Measurements from ENCODE around the gene SPINK5.

Gene SPINK5

DNA sequence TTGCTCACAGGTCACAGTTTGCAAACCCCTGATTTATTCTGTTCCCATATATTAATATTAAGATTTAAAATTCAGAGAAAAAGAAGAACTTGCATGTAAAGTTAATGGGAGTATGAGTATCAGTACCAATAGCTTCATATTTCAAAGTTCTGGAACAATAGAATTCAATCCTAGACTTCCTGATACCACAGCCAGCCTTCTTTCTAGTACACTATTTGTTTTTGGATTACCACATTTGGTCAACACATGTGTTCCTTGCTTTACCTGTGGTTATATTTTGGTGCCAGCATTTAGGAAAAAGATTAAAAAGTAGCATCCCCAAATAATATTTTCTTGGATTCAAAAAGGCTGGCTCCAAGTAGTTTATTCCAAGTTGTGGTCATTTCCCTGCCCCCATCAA, 49.5 kb downstream of the SPINK5 start:
- no peaks in the 10 kb centered on the region for H3K36me3 ChIP-seq (ENCODE audit: control insufficient read depth, insufficient read depth, low read length)
- no peaks in the 10 kb centered on the region for H3K4me1 ChIP-seq (ENCODE audit: control insufficient read depth, insufficient read depth, low read length)
- no peak overlapping the region for H3K9ac ChIP-seq (ENCODE audit: low read length)
- no peaks in the 10 kb centered on the region for H3K9me3 ChIP-seq (ENCODE audit: control insufficient read depth, low read length)
- no peak overlapping the region for H3K4me3 ChIP-seq (ENCODE audit: low read length)
- H3K27me3 ChIP-seq (ENCODE audit: control insufficient read depth, insufficient read depth, low read length), result no peaks in the 10 kb centered on the region

DNA sequence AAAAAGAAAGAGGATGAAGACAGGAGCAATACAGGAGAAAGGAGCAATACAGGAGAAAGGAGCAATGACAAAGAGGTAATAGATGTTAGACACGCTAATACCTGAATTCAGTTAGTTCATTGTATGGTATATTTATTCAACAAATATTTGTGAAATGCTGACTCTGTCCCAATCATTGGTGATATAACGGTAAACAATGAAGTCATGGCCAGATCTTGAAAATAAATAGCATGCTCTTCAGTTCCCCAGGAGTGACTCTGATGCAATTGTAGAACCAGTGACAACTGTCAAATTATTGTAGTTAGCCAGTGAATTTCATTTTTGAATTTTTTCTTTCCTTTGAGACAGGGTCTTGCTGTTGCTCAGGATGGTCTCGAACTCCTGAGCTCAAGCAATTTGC, 56.5 kb downstream of the SPINK5 start:
- no peaks in the 10 kb centered on the region for H3K9me3 ChIP-seq (ENCODE audit: control insufficient read depth, low read length)
- H3K4me1 ChIP-seq (ENCODE audit: control insufficient read depth, insufficient read depth, low read length), result no peaks in the 10 kb centered on the region
- no peak overlapping the region for H3K9ac ChIP-seq (ENCODE audit: low read length)
- no peaks in the 10 kb centered on the region for H3K36me3 ChIP-seq (ENCODE audit: control insufficient read depth, insufficient read depth, low read length)
- no peak overlapping the region for H3K4me3 ChIP-seq (ENCODE audit: low read length)
- no peaks in the 10 kb centered on the region for H3K27me3 ChIP-seq (ENCODE audit: control insufficient read depth, insufficient read depth, low read length)

DNA sequence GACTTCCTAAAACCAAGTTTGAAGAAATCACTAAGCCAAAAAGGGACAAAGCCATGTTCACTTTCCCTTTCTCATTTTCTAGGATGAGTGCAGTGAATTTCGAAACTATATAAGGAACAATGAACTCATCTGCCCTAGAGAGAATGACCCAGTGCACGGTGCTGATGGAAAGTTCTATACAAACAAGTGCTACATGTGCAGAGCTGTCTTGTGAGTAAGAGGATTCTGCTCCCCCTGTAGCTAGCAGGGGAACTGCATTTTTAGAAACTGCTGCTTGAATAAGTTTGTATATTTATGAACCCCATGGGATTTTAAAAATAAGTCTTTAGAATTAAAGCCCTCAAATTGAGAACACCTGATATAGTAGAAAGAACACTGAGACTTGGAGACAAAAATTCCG, 61.9 kb downstream of the SPINK5 start:
- Histone ChIP-seq H3K4me1 (ENCODE audit: control insufficient read depth, insufficient read depth, low read length) (no peaks in the 10 kb centered on the region), H3K27me3 (ENCODE audit: control insufficient read depth, insufficient read depth, low read length) (no peaks in the 10 kb centered on the region), H3K9ac (ENCODE audit: low read length) (no peak overlapping the region), H3K9me3 (ENCODE audit: control insufficient read depth, low read length) (no peaks in the 10 kb centered on the region), H3K4me3 (ENCODE audit: low read length) (no peak overlapping the region), H3K36me3 (ENCODE audit: control insufficient read depth, insufficient read depth, low read length) (no peaks in the 10 kb centered on the region)

DNA sequence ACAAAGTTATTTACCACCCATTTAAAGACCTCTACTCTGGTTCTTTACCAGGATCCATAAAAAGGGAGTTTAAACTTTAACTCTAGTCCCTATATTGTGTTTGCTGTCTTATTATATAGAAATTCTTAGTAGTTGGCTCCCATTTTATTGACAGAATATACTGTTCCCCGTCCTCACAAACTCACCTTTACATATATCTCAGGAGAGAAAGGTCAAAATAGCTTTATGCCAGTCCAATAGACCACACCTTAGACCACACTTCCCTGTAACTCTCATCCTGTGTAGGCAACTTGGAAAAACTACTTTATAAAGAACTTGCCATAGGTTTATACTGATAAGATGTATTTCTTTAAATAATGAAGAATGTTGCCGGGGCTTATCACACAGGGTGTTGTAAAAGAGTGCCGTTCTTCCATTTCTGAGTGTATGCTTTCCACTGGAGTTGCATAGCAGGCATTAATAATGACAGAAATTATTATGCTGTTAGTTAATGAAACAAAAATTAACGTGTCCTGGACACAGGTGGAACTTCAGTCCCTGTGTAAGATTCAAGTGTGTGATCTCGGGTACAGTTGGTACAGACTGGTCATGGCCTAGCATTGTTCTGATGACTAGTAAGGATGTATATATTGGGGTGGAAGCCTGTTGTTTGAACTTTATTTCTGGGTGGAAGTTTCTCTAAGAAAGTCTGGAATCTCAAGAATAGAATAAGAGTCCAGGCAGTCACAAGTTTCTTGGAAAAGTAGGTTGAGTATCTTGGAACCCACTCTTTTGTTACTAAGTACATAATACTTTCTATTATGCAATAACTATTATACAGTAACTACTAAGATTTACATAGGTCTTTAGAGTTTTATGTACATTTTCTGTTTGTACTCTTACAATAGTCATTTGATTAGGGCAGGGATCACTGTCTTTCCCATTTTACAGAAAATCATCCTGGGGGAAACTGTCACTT, 71.6 kb downstream of the SPINK5 start:
- Histone ChIP-seq H3K4me1 (ENCODE audit: control insufficient read depth, insufficient read depth, low read length) (peaks cover 13% of the 10 kb centered on the region), H3K4me3 (ENCODE audit: low read length) (no peak overlapping the region)

DNA sequence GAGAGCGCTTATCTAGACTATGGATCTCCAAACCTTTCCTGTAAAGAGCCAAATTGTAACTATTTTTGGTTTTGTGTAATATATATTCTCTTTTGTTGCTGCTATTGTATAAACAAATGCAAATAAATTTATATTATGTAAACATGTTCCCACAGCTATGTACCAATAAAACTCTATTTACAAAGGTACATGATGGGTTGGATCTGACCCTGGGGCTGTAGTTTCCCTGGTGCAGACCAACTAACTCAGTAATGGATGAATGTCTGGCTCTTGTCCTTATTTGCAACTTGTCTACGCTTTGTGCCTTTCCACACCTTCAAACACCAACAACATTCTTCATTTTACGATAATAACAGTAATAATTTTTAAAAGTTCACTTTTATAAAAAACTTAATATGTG, 77.1 kb downstream of the SPINK5 start:
- Histone ChIP-seq H3K4me1 (ENCODE audit: control insufficient read depth, insufficient read depth, low read length) (peaks cover 11% of the 10 kb centered on the region), H3K4me3 (ENCODE audit: low read length) (no peak overlapping the region), H3K9me3 (ENCODE audit: control insufficient read depth, low read length) (no peaks in the 10 kb centered on the region), H3K36me3 (ENCODE audit: control insufficient read depth, insufficient read depth, low read length) (no peaks in the 10 kb centered on the region), H3K9ac (ENCODE audit: low read length) (no peak overlapping the region), H3K27me3 (ENCODE audit: control insufficient read depth, insufficient read depth, low read length) (no peaks in the 10 kb centered on the region)

More for the DNA sequence above, 71.6 kb downstream of the SPINK5 start:
- no peak overlapping the region for H3K9ac ChIP-seq (ENCODE audit: low read length)
- H3K9me3 ChIP-seq (ENCODE audit: control insufficient read depth, low read length), result no peaks in the 10 kb centered on the region
- no peaks in the 10 kb centered on the region for H3K27me3 ChIP-seq (ENCODE audit: control insufficient read depth, insufficient read depth, low read length)
- H3K36me3 ChIP-seq (ENCODE audit: control insufficient read depth, insufficient read depth, low read length), result no peaks in the 10 kb centered on the region

DNA sequence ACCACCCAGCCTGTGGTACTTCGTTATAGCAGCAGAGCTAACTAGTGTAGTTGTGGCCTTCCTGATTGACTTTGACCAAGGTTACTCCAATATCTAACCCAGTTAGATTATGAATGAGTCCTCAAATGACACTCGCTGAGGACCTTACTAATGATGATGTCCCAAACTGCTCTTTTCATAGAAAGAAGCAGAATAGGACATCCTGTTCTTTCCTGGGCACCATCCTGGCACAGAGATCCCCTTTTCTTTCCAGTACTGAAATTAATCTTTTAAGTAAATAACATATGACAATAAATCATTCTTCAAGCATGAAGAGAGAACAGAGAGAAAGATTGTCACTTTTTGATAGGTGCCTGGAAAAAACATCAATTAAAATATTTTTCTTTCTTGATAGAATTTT, 77.9 kb downstream of the SPINK5 start:
- H3K4me3 ChIP-seq (ENCODE audit: low read length), result no peak overlapping the region
- no peaks in the 10 kb centered on the region for H3K27me3 ChIP-seq (ENCODE audit: control insufficient read depth, insufficient read depth, low read length)
- H3K9ac ChIP-seq (ENCODE audit: low read length), result no peak overlapping the region
- no peaks in the 10 kb centered on the region for H3K9me3 ChIP-seq (ENCODE audit: control insufficient read depth, low read length)
- H3K36me3 ChIP-seq (ENCODE audit: control insufficient read depth, insufficient read depth, low read length), result no peaks in the 10 kb centered on the region
- H3K4me1 ChIP-seq (ENCODE audit: control insufficient read depth, insufficient read depth, low read length), result peaks cover 18% of the 10 kb centered on the region

DNA sequence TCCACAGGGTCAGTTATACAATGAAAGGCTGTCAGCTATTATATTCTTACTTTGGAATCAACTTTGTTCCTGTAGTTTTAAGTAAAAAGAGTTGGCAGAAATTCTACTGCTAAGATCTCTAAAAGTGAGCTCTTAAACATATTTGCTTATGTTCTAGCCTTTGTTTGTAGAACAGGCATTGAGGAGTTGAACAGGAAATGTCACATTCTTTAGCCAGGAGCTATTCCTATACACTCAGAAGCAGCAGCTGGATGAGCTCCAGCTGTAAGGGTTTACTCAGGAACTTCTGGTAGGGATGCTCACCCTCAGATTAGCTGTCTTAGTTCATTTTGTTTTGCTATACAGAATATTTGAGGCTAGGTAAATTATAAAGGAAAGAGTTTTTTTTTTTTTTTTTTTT, 82.1 kb downstream of the SPINK5 start:
- no peak overlapping the region for H3K9ac ChIP-seq (ENCODE audit: low read length)
- H3K9me3 ChIP-seq (ENCODE audit: control insufficient read depth, low read length), result no peaks in the 10 kb centered on the region
- H3K36me3 ChIP-seq (ENCODE audit: control insufficient read depth, insufficient read depth, low read length), result no peaks in the 10 kb centered on the region
- no peak overlapping the region for H3K4me3 ChIP-seq (ENCODE audit: low read length)
- H3K27me3 ChIP-seq (ENCODE audit: control insufficient read depth, insufficient read depth, low read length), result no peaks in the 10 kb centered on the region
- H3K4me1 ChIP-seq (ENCODE audit: control insufficient read depth, insufficient read depth, low read length), result peaks cover 33% of the 10 kb centered on the region

DNA sequence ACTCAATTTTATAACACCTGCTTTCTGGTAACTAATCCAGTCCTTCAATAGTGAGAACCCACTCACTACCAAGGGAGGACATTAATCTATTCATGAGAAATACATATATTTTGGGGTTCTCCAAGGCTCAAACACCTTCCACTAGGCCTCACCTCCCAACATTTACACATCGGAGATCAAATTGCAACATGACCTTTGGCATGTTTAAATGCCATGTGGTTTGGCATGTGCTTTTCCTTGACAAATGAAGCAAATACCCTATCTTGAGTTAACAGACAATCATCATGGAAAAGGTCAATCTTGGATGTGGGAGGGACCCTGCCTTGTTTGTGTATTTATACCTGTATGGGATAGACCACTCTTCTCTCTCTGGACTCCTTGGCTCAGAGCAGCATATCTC, 82.7 kb downstream of the SPINK5 start:
- H3K9me3 ChIP-seq (ENCODE audit: control insufficient read depth, low read length), result no peaks in the 10 kb centered on the region
- no peaks in the 10 kb centered on the region for H3K27me3 ChIP-seq (ENCODE audit: control insufficient read depth, insufficient read depth, low read length)
- H3K9ac ChIP-seq (ENCODE audit: low read length), result no peak overlapping the region
- H3K4me3 ChIP-seq (ENCODE audit: low read length), result no peak overlapping the region
- peaks cover 33% of the 10 kb centered on the region for H3K4me1 ChIP-seq (ENCODE audit: control insufficient read depth, insufficient read depth, low read length)
- H3K36me3 ChIP-seq (ENCODE audit: control insufficient read depth, insufficient read depth, low read length), result no peaks in the 10 kb centered on the region

DNA sequence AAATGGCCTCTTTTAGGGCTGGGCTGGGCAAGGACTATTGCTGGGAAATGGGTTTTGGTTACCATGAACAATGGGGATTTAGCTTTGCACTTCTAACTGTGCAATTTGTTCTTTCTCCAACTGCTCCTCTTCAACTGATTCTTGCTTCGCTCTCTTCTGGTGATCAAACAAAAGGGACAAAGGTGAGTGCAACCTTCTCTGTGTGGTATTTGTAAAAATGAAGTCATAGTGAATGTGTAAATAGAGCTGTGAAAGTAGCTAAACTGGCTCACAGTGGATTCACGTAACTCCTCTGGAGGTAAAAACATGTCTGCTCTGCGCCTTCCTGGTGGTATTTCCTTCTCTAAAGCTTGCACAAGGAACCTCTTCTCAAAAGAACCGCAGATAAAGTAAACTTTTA, 83.6 kb downstream of the SPINK5 start:
- H3K4me1 ChIP-seq (ENCODE audit: control insufficient read depth, insufficient read depth, low read length), result peaks cover 33% of the 10 kb centered on the region
- no peaks in the 10 kb centered on the region for H3K27me3 ChIP-seq (ENCODE audit: control insufficient read depth, insufficient read depth, low read length)
- no peaks in the 10 kb centered on the region for H3K36me3 ChIP-seq (ENCODE audit: control insufficient read depth, insufficient read depth, low read length)
- no peaks in the 10 kb centered on the region for H3K9me3 ChIP-seq (ENCODE audit: control insufficient read depth, low read length)
- peak overlapping the region; percentile 12 for H3K4me3 ChIP-seq (ENCODE audit: low read length)
- H3K9ac ChIP-seq (ENCODE audit: low read length), result peak overlapping the region; percentile 61

DNA sequence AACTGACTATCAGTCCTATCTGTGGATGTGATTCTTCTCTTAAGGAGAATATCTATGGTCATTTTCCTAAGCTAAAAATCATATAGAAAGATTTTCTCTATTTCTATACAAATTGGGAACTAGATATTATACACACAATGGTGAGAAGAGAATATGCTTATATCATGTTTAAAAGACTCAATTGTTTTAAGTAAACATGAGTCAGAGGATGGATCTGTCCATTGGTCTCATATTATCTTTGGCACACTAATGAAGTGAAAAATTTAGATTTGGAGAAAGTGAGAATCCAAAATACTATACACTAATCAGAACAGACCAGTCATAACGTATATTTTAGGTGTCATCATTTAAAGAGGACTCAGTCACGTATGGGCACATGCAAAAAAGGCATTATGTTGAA, 88.1 kb downstream of the SPINK5 start:
- H3K9ac ChIP-seq (ENCODE audit: low read length), result no peak overlapping the region
- no peak overlapping the region for H3K4me3 ChIP-seq (ENCODE audit: low read length)
- H3K4me1 ChIP-seq (ENCODE audit: control insufficient read depth, insufficient read depth, low read length), result peaks cover 12% of the 10 kb centered on the region
- no peaks in the 10 kb centered on the region for H3K36me3 ChIP-seq (ENCODE audit: control insufficient read depth, insufficient read depth, low read length)
- no peaks in the 10 kb centered on the region for H3K27me3 ChIP-seq (ENCODE audit: control insufficient read depth, insufficient read depth, low read length)
- H3K9me3 ChIP-seq (ENCODE audit: control insufficient read depth, low read length), result no peaks in the 10 kb centered on the region

DNA sequence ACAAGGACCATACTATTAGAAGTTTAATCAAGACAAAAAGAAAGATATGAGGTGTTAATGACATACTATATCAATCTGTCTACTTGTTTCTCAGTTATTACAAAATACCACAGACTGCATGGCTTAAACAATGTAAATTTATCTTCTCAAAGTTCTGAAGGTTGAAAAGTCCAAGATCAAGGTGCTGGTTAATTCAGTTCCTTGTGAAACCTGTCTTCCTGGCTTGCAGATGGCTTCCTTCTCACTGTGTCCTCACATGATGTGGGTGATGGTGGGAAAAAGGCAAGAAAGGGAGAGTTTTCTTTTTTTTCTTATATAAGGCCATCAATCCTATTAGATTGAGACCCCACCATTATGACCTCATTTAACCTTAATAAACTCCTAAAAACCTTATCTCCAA, 89.0 kb downstream of the SPINK5 start:
- no peaks in the 10 kb centered on the region for H3K36me3 ChIP-seq (ENCODE audit: control insufficient read depth, insufficient read depth, low read length)
- peaks cover 5% of the 10 kb centered on the region for H3K4me1 ChIP-seq (ENCODE audit: control insufficient read depth, insufficient read depth, low read length)
- H3K4me3 ChIP-seq (ENCODE audit: low read length), result no peak overlapping the region
- H3K9me3 ChIP-seq (ENCODE audit: control insufficient read depth, low read length), result no peaks in the 10 kb centered on the region
- H3K27me3 ChIP-seq (ENCODE audit: control insufficient read depth, insufficient read depth, low read length), result no peaks in the 10 kb centered on the region
- no peak overlapping the region for H3K9ac ChIP-seq (ENCODE audit: low read length)

DNA sequence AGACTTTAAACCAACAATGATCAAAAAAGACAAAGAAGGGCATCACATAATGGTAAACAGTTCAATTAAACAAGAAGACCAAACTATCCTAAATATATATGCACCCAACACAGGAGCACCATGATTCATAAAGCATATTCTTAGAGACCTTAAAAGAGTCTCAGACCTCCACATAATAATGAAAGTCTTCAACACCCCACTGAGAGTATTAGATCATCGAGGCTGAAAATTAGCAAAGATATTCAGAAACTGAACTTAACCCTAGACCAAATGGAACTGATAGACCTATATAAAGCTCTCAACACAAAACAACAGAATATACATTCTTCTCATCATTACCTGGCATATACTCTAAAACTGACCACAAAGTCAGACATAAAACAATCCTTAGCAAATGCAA, 92.8 kb downstream of the SPINK5 start:
- Histone ChIP-seq H3K4me3 (ENCODE audit: low read length) (no peak overlapping the region), H3K27me3 (ENCODE audit: control insufficient read depth, insufficient read depth, low read length) (no peaks in the 10 kb centered on the region), H3K9ac (ENCODE audit: low read length) (no peak overlapping the region), H3K9me3 (ENCODE audit: control insufficient read depth, low read length) (no peaks in the 10 kb centered on the region), H3K4me1 (ENCODE audit: control insufficient read depth, insufficient read depth, low read length) (no peaks in the 10 kb centered on the region), H3K36me3 (ENCODE audit: control insufficient read depth, insufficient read depth, low read length) (no peaks in the 10 kb centered on the region)

All from mucosa of stomach (tissue), 1 donor.